ENCODE results near the gene GRHPR.

DNA sequence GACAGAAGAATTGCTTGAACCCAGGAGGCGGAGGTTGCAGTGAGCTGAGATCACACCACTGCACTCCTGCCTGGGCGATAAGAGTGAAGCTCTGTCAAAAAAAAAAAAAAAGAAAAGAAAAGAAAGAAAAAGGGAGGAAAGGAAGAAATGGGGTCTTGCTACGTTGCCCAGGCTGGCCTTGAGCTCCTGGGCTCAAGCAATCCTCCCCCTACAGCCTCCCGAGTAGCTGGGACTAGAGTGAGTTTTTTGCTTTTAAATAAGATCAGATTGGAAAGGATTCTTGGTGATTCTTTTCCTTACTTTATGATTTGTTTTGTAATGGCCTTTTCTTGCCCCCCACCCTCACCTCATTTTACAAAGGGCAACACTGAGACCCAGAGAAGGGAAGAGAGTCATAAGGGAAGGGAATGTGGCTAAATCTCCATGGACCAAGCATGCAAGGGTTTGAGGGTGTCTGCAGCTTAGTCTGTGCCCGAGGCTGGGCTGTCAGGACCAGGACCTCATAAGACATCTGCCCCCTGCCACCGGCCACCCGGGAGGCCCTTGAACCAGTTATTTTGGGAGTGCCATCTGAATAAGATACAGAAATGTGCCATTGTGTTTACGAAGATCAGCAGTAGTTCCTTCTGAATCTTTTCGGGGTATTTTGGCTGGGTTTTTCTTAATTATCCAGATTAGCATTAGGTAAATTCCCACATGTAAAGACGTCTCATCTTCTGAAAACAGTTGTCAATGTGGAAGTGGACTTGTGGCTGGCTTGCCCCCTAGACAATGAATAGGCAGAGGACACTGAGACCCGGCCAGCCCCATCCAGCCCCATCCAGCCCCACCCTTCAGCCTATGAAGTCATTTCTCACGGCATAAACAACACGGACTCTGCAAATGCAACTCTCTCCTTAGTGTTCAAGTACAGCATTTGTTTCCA, 44.5 kb upstream of the GRHPR start:
- TF ChIP-seq, protein P1, sequence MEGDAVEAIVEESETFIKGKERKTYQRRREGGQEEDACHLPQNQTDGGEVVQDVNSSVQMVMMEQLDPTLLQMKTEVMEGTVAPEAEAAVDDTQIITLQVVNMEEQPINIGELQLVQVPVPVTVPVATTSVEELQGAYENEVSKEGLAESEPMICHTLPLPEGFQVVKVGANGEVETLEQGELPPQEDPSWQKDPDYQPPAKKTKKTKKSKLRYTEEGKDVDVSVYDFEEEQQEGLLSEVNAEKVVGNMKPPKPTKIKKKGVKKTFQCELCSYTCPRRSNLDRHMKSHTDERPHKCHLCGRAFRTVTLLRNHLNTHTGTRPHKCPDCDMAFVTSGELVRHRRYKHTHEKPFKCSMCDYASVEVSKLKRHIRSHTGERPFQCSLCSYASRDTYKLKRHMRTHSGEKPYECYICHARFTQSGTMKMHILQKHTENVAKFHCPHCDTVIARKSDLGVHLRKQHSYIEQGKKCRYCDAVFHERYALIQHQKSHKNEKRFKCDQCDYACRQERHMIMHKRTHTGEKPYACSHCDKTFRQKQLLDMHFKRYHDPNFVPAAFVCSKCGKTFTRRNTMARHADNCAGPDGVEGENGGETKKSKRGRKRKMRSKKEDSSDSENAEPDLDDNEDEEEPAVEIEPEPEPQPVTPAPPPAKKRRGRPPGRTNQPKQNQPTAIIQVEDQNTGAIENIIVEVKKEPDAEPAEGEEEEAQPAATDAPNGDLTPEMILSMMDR (IDR thresholded peaks at IDR 0.05), result no peak
- TF ChIP-seq POLR2A (IDR thresholded peaks at IDR 0.05), result no peak
